OCI-LY1 (cell line): ENCODE results near the gene CC2D2A.

ENCODE experiments used
- EZH2 ChIP-seq: fragments of 200-600 bp; sonication (generic), shearing (Covaris generic); IDR thresholded peaks from 2 replicates; pipeline ENCODE4 v1.8.0; 2017; ENCODE audit warnings: borderline replicate concordance, mixed run types, mild to moderate bottlenecking, antibody characterized with exemption, low read length, moderate library complexity, mixed read lengths
- TF ChIP-seq, protein P1 (sequence below): fragments of 200-600 bp; sonication (generic), shearing (Covaris generic); IDR thresholded peaks from 2 replicates; pipeline ENCODE4 v1.5.1; 2017; ENCODE audit warnings: mild to moderate bottlenecking, antibody characterized with exemption, low read length, moderate library complexity, mixed read lengths

- TF ChIP-seq, protein P1, sequence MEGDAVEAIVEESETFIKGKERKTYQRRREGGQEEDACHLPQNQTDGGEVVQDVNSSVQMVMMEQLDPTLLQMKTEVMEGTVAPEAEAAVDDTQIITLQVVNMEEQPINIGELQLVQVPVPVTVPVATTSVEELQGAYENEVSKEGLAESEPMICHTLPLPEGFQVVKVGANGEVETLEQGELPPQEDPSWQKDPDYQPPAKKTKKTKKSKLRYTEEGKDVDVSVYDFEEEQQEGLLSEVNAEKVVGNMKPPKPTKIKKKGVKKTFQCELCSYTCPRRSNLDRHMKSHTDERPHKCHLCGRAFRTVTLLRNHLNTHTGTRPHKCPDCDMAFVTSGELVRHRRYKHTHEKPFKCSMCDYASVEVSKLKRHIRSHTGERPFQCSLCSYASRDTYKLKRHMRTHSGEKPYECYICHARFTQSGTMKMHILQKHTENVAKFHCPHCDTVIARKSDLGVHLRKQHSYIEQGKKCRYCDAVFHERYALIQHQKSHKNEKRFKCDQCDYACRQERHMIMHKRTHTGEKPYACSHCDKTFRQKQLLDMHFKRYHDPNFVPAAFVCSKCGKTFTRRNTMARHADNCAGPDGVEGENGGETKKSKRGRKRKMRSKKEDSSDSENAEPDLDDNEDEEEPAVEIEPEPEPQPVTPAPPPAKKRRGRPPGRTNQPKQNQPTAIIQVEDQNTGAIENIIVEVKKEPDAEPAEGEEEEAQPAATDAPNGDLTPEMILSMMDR, result no peak
- no peak for TF ChIP-seq EZH2
Measured at GRCh38 chr4:15586066-15586465, 116.4 kb downstream of the CC2D2A start.
